Measurements from ENCODE around the gene PRKCI. TPM values are rescaled to one million over a fixed set of nuclear protein-coding genes. Genes with fewer than 3 reads are reported as not detected.
"Not testable (repeated sequence)": the region's sequence is repeated elsewhere in the genome, so short reads cannot be mapped to it uniquely, and the experiment has no call there.

Gene PRKCI
- total RNA-seq, 1 donor from 2014 or later, result 58.7 TPM

- H3K27me3 ChIP-seq (ENCODE audit: control insufficient read depth, insufficient read depth, low read length), result no peaks in the 10 kb centered on the region
- DNase-seq (ENCODE audit: low read depth) (no peak), FAIRE-seq (no peak)
- H3K4me3 ChIP-seq (ENCODE audit: low read depth, low read length), result no peak overlapping the region
- no peaks in the 10 kb centered on the region for H3K36me3 ChIP-seq (ENCODE audit: control insufficient read depth, insufficient read depth, low read length)
- TF ChIP-seq CTCF (IDR thresholded peaks at IDR 0.05; ENCODE audit: insufficient read depth, low read length, severe bottlenecking), result no peak
These were observed 32.6 kb upstream of the PRKCI start for GRCh38 chr3:170189398-170190256.

GRCh38 chr3:170195759-170196158, 26.5 kb upstream of the PRKCI start:
- not testable (repeated sequence) for H3K4me3 ChIP-seq (ENCODE audit: low read depth, low read length); FAIRE-seq; H3K36me3 ChIP-seq (ENCODE audit: control insufficient read depth, insufficient read depth, low read length); DNase-seq (ENCODE audit: low read depth); H3K27me3 ChIP-seq (ENCODE audit: control insufficient read depth, insufficient read depth, low read length)

GRCh38 chr3:170196833-170197232, 25.4 kb upstream of the PRKCI start:
- DNase-seq (ENCODE audit: low read depth) (peak; percentile 90), FAIRE-seq (no peak)
- H3K4me3 ChIP-seq (ENCODE audit: low read depth, low read length), result no peak overlapping the region

DNA sequence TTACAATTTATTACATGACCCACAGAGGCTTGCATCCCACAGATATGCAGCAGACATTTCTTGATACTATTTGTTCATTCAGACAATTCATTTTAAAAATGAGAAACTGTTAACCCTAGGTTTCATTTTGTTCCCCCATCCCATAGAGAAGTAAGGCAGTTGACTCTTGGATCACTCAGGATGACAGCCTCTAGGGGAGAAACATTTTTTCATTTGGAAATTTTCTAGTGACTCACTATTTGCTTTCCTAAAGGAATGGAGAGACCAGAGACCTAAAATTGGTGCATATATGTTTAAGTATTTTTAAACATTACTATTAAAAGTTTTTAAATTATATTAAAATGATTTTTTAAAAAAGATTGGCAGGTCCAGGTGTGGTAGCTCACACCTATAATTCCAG, 21.2 kb upstream of the PRKCI start:
- DNase-seq (ENCODE audit: low read depth) (peak; percentile 35), FAIRE-seq (no peak)
- TF ChIP-seq CTCF (IDR thresholded peaks at IDR 0.05; ENCODE audit: insufficient read depth, low read length, severe bottlenecking), result no peak
- H3K27me3 ChIP-seq (ENCODE audit: control insufficient read depth, insufficient read depth, low read length), result no peaks in the 10 kb centered on the region
- no peak overlapping the region for H3K4me3 ChIP-seq (ENCODE audit: low read depth, low read length)
- H3K36me3 ChIP-seq (ENCODE audit: control insufficient read depth, insufficient read depth, low read length), result no peaks in the 10 kb centered on the region

More at GRCh38 chr3:170196833-170197232, 25.4 kb upstream of the PRKCI start:
- Histone ChIP-seq H3K36me3 (ENCODE audit: control insufficient read depth, insufficient read depth, low read length) (no peaks in the 10 kb centered on the region), H3K27me3 (ENCODE audit: control insufficient read depth, insufficient read depth, low read length) (no peaks in the 10 kb centered on the region)
- TF ChIP-seq CTCF (IDR thresholded peaks at IDR 0.05; ENCODE audit: insufficient read depth, low read length, severe bottlenecking), result no peak

DNA sequence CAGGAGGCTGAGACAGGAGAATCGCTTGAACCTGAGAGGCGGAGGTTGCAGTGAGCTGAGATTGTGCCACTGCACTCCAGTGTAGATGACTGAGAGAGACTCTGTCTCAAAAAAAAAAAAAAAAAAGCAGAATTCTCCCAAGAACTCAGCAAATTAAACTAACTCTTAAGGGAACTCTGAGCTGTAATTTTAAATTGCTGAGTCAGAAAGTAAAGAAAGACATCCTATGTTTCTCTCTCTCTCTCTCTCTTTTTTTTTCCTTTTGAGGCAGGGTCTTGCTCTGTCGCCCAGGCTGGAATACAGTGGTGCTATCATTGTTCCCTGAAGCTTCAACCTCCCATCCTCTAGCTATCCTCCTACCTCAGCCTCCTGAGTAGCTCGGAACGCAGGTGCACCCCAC, 20.7 kb upstream of the PRKCI start:
- FAIRE-seq, result no peak
- no peaks in the 10 kb centered on the region for H3K27me3 ChIP-seq (ENCODE audit: control insufficient read depth, insufficient read depth, low read length)
- H3K4me3 ChIP-seq (ENCODE audit: low read depth, low read length), result no peak overlapping the region
- no peak for DNase-seq (ENCODE audit: low read depth)
- H3K36me3 ChIP-seq (ENCODE audit: control insufficient read depth, insufficient read depth, low read length), result no peaks in the 10 kb centered on the region
- TF ChIP-seq CTCF (IDR thresholded peaks at IDR 0.05; ENCODE audit: insufficient read depth, low read length, severe bottlenecking), result no peak

DNA sequence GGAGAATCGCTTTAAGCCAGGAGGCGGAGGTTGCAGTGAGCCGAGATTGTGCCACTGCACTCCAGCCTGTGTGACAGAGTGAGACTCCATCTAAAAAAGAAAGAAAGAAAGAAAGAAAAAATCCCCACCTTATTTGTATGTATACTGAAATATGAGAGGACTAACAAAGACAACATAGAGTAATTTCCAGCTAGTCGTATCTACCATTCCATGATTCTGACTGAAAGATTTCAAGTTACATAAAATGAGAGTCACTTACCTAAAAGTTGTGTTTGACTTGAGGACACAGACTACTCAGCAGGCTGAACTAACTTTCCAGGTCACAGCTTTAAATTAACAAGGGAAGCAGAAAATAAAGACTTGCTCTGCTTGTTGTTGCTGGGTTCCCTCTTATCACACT, 18.8 kb upstream of the PRKCI start:
- no peak for TF ChIP-seq CTCF (IDR thresholded peaks at IDR 0.05; ENCODE audit: insufficient read depth, low read length, severe bottlenecking)
- FAIRE-seq, result no peak
- Histone ChIP-seq H3K36me3 (ENCODE audit: control insufficient read depth, insufficient read depth, low read length) (no peaks in the 10 kb centered on the region), H3K4me3 (ENCODE audit: low read depth, low read length) (no peak overlapping the region), H3K27me3 (ENCODE audit: control insufficient read depth, insufficient read depth, low read length) (no peaks in the 10 kb centered on the region)
- DNase-seq (ENCODE audit: low read depth), result no peak
